GM21723 (cell line): ENCODE data around the gene TRIM65.
A peak's percentile ranks its signal among the peaks of the same experiment; 100 is the strongest.

Source experiments
- ATAC-seq: cut with Tn5 transposase; IDR thresholded peaks from one replicate; pipeline ENCODE4 v1.9.1; 2021; ENCODE audit warnings: mild to moderate bottlenecking, moderate library complexity; ENCODE audit not compliant: unreplicated experiment

TRIM65 gene

GRCh38 chr17:75917917-75918445 lies 21.2 kb upstream of the TRIM65 start:
- ATAC-seq, result no peak

GRCh38 chr17:75917141-75917916 lies 20.6 kb upstream of the TRIM65 start:
- ATAC-seq, result no peak

GRCh38 chr17:75915268-75915667 lies 18.5 kb upstream of the TRIM65 start:
- no peak for ATAC-seq

GRCh38 chr17:75914643-75915267 lies 18.0 kb upstream of the TRIM65 start:
- no peak for ATAC-seq

- no peak for ATAC-seq
These were observed 16.9 kb upstream of the TRIM65 start for GRCh38 chr17:75913537-75914210.

- ATAC-seq, result no peak
These were observed 13.9 kb upstream of the TRIM65 start for GRCh38 chr17:75910699-75911098.

GRCh38 chr17:75909812-75910274 lies 13.1 kb upstream of the TRIM65 start:
- no peak for ATAC-seq

- ATAC-seq, result no peak
These were observed 12.5 kb upstream of the TRIM65 start for GRCh38 chr17:75909051-75909811.

- no peak for ATAC-seq
These were observed 11.4 kb upstream of the TRIM65 start for GRCh38 chr17:75908201-75908600.

GRCh38 chr17:75906143-75906884 lies 9.6 kb upstream of the TRIM65 start:
- ATAC-seq, result no peak

- ATAC-seq, result peak; percentile 89
These were observed 8.2 kb upstream of the TRIM65 start, which contains the start of gene MRPL38 for GRCh38 chr17:75904749-75905521. Gene MRPL38 (minus strand): TSS chr17:75904884. CDS start chr17:75904875, 9 bp downstream.

GRCh38 chr17:75902406-75902805 lies 5.7 kb upstream of the TRIM65 start:
- ATAC-seq, result no peak

- no peak for ATAC-seq
These were observed 5.0 kb upstream of the TRIM65 start for GRCh38 chr17:75901727-75902126.

- ATAC-seq, result no peak
These were observed 4.2 kb upstream of the TRIM65 start for GRCh38 chr17:75900691-75901533.

- no peak for ATAC-seq
These were observed 3.2 kb upstream of the TRIM65 start for GRCh38 chr17:75899767-75900468.

GRCh38 chr17:75899353-75899752 lies 2.6 kb upstream of the TRIM65 start:
- ATAC-seq, result no peak

GRCh38 chr17:75898791-75899190 lies 2.0 kb upstream of the TRIM65 start:
- ATAC-seq, result no peak

GRCh38 chr17:75898065-75898464 lies 1.3 kb upstream of the TRIM65 start:
- ATAC-seq, result no peak
